ENCODE measurements around the gene TBC1D8.

TBC1D8 gene

GRCh38 chr2:101121174-101121573 lies 30.0 kb downstream of the TBC1D8 start:
- no peak for TF ChIP-seq CTCF (IDR thresholded peaks at IDR 0.05; ENCODE audit: low read depth, low read length)
- H3K4me3 ChIP-seq (ENCODE audit: low read depth, low read length) = no peak overlapping the region
- DNase-seq (ENCODE audit: low read depth, low spot score) = no peak
- in situ Hi-C loops (cut with HindIII; ENCODE audit: low sequenced_read_pairs) = no loop called here

- H3K4me3 ChIP-seq (ENCODE audit: low read depth, low read length) = no peak overlapping the region
- TF ChIP-seq CTCF (IDR thresholded peaks at IDR 0.05; ENCODE audit: low read depth, low read length) = no peak
- in situ Hi-C loops (cut with HindIII; ENCODE audit: low sequenced_read_pairs) = no loop called here
- DNase-seq (ENCODE audit: low read depth, low spot score) = peak; percentile 61
These were observed 30.8 kb downstream of the TBC1D8 start for GRCh38 chr2:101120124-101120996.

GRCh38 chr2:101119431-101119830 lies 31.8 kb downstream of the TBC1D8 start:
- DNase-seq (ENCODE audit: low read depth, low spot score) = peak; percentile 59
- TF ChIP-seq CTCF (IDR thresholded peaks at IDR 0.05; ENCODE audit: low read depth, low read length) = no peak
- no peak overlapping the region for H3K4me3 ChIP-seq (ENCODE audit: low read depth, low read length)
- in situ Hi-C loops (cut with HindIII; ENCODE audit: low sequenced_read_pairs) = no loop called here

GRCh38 chr2:101116841-101117552 lies 34.2 kb downstream of the TBC1D8 start:
- no peak for DNase-seq (ENCODE audit: low read depth, low spot score)
- in situ Hi-C loops (cut with HindIII; ENCODE audit: low sequenced_read_pairs) = no loop called here
- H3K4me3 ChIP-seq (ENCODE audit: low read depth, low read length) = no peak overlapping the region
- no peak for TF ChIP-seq CTCF (IDR thresholded peaks at IDR 0.05; ENCODE audit: low read depth, low read length)

GRCh38 chr2:101116348-101116747 lies 34.8 kb downstream of the TBC1D8 start:
- no peak overlapping the region for H3K4me3 ChIP-seq (ENCODE audit: low read depth, low read length)
- DNase-seq (ENCODE audit: low read depth, low spot score) = no peak
- no peak for TF ChIP-seq CTCF (IDR thresholded peaks at IDR 0.05; ENCODE audit: low read depth, low read length)
- in situ Hi-C loops (cut with HindIII; ENCODE audit: low sequenced_read_pairs) = no loop called here

- no peak for DNase-seq (ENCODE audit: low read depth, low spot score)
- H3K4me3 ChIP-seq (ENCODE audit: low read depth, low read length) = no peak overlapping the region
- in situ Hi-C loops (cut with HindIII; ENCODE audit: low sequenced_read_pairs) = no loop called here
- no peak for TF ChIP-seq CTCF (IDR thresholded peaks at IDR 0.05; ENCODE audit: low read depth, low read length)
These were observed 35.5 kb downstream of the TBC1D8 start for GRCh38 chr2:101115664-101116063.

Data from astrocyte of the spinal cord (primary cell).